Placental pericyte (primary cell): ENCODE data around the gene LAMA4. TPM values are rescaled to one million over a fixed set of nuclear protein-coding genes. Genes with fewer than 3 reads are reported as not detected.

Experiments used
- small RNA-seq: library from RNA; depleted of rRNA; stranded (forward); fragments of <200 nt; gene quantifications from one replicate; pipeline ENCODE3, GENCODE V24; 2012; ENCODE audit warnings: low replicate concordance
- total RNA-seq: library from RNA; depleted of rRNA; stranded (reverse); fragments of >200 nt; gene quantifications from 2 replicates; pipeline ENCODE4 v1.2.3, GENCODE V29; 2012

Gene LAMA4, protein sequence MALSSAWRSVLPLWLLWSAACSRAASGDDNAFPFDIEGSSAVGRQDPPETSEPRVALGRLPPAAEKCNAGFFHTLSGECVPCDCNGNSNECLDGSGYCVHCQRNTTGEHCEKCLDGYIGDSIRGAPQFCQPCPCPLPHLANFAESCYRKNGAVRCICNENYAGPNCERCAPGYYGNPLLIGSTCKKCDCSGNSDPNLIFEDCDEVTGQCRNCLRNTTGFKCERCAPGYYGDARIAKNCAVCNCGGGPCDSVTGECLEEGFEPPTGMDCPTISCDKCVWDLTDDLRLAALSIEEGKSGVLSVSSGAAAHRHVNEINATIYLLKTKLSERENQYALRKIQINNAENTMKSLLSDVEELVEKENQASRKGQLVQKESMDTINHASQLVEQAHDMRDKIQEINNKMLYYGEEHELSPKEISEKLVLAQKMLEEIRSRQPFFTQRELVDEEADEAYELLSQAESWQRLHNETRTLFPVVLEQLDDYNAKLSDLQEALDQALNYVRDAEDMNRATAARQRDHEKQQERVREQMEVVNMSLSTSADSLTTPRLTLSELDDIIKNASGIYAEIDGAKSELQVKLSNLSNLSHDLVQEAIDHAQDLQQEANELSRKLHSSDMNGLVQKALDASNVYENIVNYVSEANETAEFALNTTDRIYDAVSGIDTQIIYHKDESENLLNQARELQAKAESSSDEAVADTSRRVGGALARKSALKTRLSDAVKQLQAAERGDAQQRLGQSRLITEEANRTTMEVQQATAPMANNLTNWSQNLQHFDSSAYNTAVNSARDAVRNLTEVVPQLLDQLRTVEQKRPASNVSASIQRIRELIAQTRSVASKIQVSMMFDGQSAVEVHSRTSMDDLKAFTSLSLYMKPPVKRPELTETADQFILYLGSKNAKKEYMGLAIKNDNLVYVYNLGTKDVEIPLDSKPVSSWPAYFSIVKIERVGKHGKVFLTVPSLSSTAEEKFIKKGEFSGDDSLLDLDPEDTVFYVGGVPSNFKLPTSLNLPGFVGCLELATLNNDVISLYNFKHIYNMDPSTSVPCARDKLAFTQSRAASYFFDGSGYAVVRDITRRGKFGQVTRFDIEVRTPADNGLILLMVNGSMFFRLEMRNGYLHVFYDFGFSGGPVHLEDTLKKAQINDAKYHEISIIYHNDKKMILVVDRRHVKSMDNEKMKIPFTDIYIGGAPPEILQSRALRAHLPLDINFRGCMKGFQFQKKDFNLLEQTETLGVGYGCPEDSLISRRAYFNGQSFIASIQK (N-terminal part only)
- 105 and 123 TPM in 2 replicates for total RNA-seq

DNA sequence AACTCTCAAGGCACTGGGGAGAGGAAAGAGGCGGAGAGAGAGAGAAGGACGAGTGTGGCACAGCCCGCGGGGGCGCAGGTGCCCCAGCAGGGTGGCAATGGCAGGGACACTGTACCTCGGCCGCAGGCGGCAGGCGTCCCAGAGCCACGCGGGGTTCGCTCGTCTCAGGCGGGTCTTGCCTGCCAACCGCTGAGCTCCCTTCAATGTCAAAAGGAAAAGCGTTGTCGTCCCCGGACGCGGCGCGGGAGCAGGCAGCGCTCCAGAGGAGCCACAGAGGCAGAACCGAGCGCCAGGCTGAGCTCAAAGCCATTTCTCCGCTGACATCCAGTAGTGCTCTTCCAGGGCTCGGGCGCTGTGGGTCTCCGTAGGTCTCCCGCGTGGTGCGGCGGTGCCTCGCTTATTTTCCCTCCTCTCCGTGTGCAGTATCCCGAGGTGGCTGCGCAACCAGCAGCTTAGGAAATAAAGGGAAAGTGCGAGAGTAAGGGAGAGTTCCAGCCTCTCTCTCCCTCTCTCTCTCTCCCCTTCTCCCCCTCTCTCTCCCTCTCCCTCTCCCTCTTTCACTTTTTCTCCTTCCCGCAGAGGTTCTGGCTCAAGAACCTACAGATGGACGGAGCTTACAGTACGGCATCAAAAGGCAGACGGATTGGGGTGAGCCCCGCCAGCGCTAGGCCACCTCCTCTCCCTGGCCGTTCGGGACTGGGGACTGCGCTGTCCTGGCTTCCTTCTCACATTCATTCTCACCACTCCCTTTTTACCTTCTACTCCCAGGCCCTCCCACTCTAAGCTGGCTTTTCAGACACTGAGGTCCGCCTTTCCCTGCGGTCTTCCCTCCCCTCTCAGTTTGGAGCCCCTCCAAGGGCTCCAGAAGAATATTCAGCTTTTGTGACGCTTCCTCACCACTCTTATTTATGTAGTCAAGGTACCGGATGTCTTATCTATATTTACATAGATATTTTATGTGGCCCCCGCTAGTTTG is at the start of gene LAMA4:
LAMA4 (minus strand) TSS at position 727 of the 976 bp plus-strand sequence; CDS start at position 310, 417 bp downstream.

DNA sequence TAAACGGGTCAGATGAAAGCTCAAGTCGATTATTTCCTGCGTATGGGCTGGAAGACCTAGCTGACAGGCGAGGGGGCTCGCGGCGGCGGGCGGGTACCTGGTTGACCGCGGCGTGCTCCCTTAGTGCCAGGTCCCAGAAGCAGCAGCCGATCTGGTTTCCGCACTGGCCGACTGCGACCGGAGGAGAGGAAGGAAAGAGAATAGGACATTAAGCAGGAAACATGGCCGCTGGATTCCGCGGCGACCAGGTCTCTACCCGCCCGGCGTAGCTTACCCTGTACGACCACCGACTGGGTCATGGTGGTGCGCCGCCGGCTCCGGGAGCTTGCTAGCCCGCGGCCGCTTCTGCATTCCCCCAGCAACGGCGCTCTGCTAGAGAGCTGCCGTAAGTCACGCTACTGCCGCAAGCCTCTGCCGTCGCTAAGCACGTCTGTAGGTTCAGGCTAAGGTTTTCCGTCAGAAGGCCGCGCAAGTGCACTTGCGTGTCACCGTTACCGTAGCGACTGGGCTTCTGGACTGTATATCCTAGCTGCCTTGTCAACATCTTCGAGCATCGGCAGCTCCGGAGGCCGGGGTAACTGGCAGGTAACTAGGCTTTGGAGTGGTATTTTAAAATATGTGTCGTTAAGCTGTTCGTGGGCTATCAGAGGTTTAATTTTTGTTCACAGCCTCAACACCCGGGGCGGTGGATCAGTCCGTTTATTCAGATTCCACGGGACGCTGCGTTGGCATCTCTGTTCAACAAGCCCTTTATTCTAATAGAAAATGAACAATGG is 167.0 kb downstream of the LAMA4 start, which contains the start of the genes FAM229B and TUBE1:
FAM229B (plus strand) TSS at position 456 of the 776 bp plus-strand sequence. CDS start 11,693 bp downstream, outside the sequence.
TUBE1 (minus strand) TSS at position 347 of the 776 bp plus-strand sequence; CDS start at position 299, 48 bp downstream.

Small RNA genes lying within 50 kb of the gene (small RNA-seq; reads per million reads assigned to genes)
- gene RNU6-1226P, result 0.13 reads per million

Other genes starting within 250 kb of the LAMA4 start
- gene CCN6, start 200.5 kb downstream of the LAMA4 start, total RNA-seq, result not detected in 2 replicates
- 31.5 and 47.3 TPM in 2 replicates for gene TUBE1, start 167.1 kb downstream of the LAMA4 start, total RNA-seq
- 4.4 and 8.4 TPM in 2 replicates for gene FAM229B, start 167.0 kb downstream of the LAMA4 start, total RNA-seq
- not detected in 2 replicates for gene RFPL4B, start 92.8 kb upstream of the LAMA4 start, total RNA-seq